HG03565 (cell line): ENCODE data around the gene NUP107.
A peak's percentile ranks its signal among the peaks of the same experiment; 100 is the strongest.

Experiments
- ATAC-seq: cut with Tn5 transposase; IDR thresholded peaks from one replicate; pipeline ENCODE4 v1.9.1; 2021; ENCODE audit warnings: mild to moderate bottlenecking, moderate library complexity; ENCODE audit not compliant: unreplicated experiment

Gene NUP107

GRCh38 chr12:68733661-68734071 is 46.9 kb downstream of the NUP107 start:
- no peak for ATAC-seq

GRCh38 chr12:68739891-68740290 is 53.1 kb downstream of the NUP107 start:
- ATAC-seq = no peak

- ATAC-seq = no peak
These were observed 56.6 kb downstream of the NUP107 start for GRCh38 chr12:68743356-68743755.

GRCh38 chr12:68745376-68745903 is 58.7 kb downstream of the NUP107 start:
- ATAC-seq = peak; percentile 12

- peak; percentile 92 for ATAC-seq
These were observed 59.3 kb downstream of the NUP107 start, which contains the start of gene SLC35E3 for GRCh38 chr12:68745904-68746571. Gene SLC35E3, plus strand, starts transcription at chr12:68746176. Its CDS starts 202 bp downstream, at chr12:68746378.

- ATAC-seq = peak; percentile 11
These were observed 59.9 kb downstream of the NUP107 start for GRCh38 chr12:68746572-68747180.

GRCh38 chr12:68749443-68749842 is 62.7 kb downstream of the NUP107 start:
- ATAC-seq = no peak

GRCh38 chr12:68749861-68750260 is 63.1 kb downstream of the NUP107 start:
- no peak for ATAC-seq

- no peak for ATAC-seq
These were observed 63.7 kb downstream of the NUP107 start for GRCh38 chr12:68750506-68750905.

- ATAC-seq = no peak
These were observed 68.9 kb downstream of the NUP107 start for GRCh38 chr12:68755536-68756243.

GRCh38 chr12:68759852-68760251 is 73.1 kb downstream of the NUP107 start:
- ATAC-seq = no peak

- no peak for ATAC-seq
These were observed 74.1 kb downstream of the NUP107 start for GRCh38 chr12:68760806-68761441.

GRCh38 chr12:68761442-68761812 is 74.6 kb downstream of the NUP107 start:
- no peak for ATAC-seq

- no peak for ATAC-seq
These were observed 75.3 kb downstream of the NUP107 start for GRCh38 chr12:68761901-68762630.

GRCh38 chr12:68762691-68763090 is 75.9 kb downstream of the NUP107 start:
- ATAC-seq = no peak

GRCh38 chr12:68765696-68766095 is 78.9 kb downstream of the NUP107 start:
- ATAC-seq = no peak

GRCh38 chr12:68766646-68767045 is 79.9 kb downstream of the NUP107 start:
- no peak for ATAC-seq

GRCh38 chr12:68767191-68767590 is 80.4 kb downstream of the NUP107 start:
- no peak for ATAC-seq

- no peak for ATAC-seq
These were observed 81.7 kb downstream of the NUP107 start for GRCh38 chr12:68768431-68768939.

- ATAC-seq = no peak
These were observed 83.2 kb downstream of the NUP107 start for GRCh38 chr12:68769941-68770340.
